ENCODE results near the gene STXBP4.
"Not testable (repeated sequence)": the region's sequence is repeated elsewhere in the genome, so short reads cannot be mapped to it uniquely, and the experiment has no call there.

Gene STXBP4

GRCh38 chr17:55062921-55063320 lies 94.4 kb downstream of the STXBP4 start:
- no peak for FAIRE-seq

- no peak for FAIRE-seq
Observed at GRCh38 chr17:55063885-55064874, 95.6 kb downstream of the STXBP4 start.

- FAIRE-seq = no peak
Observed at GRCh38 chr17:55067697-55068439, 99.3 kb downstream of the STXBP4 start.

- FAIRE-seq = no peak
Observed at GRCh38 chr17:55068862-55069811, 100.6 kb downstream of the STXBP4 start.

GRCh38 chr17:55069983-55070529 lies 101.5 kb downstream of the STXBP4 start:
- FAIRE-seq = no peak

- no peak for FAIRE-seq
Observed at GRCh38 chr17:55072898-55073297, 104.3 kb downstream of the STXBP4 start.

- not testable (repeated sequence) for FAIRE-seq
Observed at GRCh38 chr17:55073467-55073866, 104.9 kb downstream of the STXBP4 start.

GRCh38 chr17:55081559-55081958 lies 113.0 kb downstream of the STXBP4 start:
- no peak for FAIRE-seq

GRCh38 chr17:55086635-55087058 lies 118.1 kb downstream of the STXBP4 start:
- no peak for FAIRE-seq

- FAIRE-seq = no peak
Observed at GRCh38 chr17:55089256-55089655, 120.7 kb downstream of the STXBP4 start.

GRCh38 chr17:55090079-55090492 lies 121.5 kb downstream of the STXBP4 start:
- FAIRE-seq = no peak

GRCh38 chr17:55093353-55093752 lies 124.8 kb downstream of the STXBP4 start:
- FAIRE-seq = no peak

- FAIRE-seq = no peak
Observed at GRCh38 chr17:55098765-55099164, 130.2 kb downstream of the STXBP4 start.

- FAIRE-seq = no peak
Observed at GRCh38 chr17:55110521-55110920, 142.0 kb downstream of the STXBP4 start.

- FAIRE-seq = no peak
Observed at GRCh38 chr17:55114283-55114682, 145.7 kb downstream of the STXBP4 start.

GRCh38 chr17:55116440-55116914 lies 147.9 kb downstream of the STXBP4 start:
- no peak for FAIRE-seq

GRCh38 chr17:55117164-55117563 lies 148.6 kb downstream of the STXBP4 start:
- no peak for FAIRE-seq

GRCh38 chr17:55120651-55121050 lies 152.1 kb downstream of the STXBP4 start:
- no peak for FAIRE-seq

- no peak for FAIRE-seq
Observed at GRCh38 chr17:55121268-55121667, 152.7 kb downstream of the STXBP4 start.

- FAIRE-seq = no peak
Observed at GRCh38 chr17:55122114-55122513, 153.5 kb downstream of the STXBP4 start.

- no peak for FAIRE-seq
Observed at GRCh38 chr17:55124730-55125360, 156.3 kb downstream of the STXBP4 start.

Data from colon (tissue), 2 donors.